Stimulated activated CD8-positive, alpha-beta memory T cell treated with anti-CD3 and anti-CD28 coated beads, Interleukin-12 subunit alpha, Interleukin-12 subunit beta, amount 100 ng/mL, for 24 hours (primary cell): ENCODE results near the gene GPX6.
"Not testable (repeated sequence)": the region's sequence is repeated elsewhere in the genome, so short reads cannot be mapped to it uniquely, and the experiment has no call there.

Source experiments
- DNase-seq: peaks from one replicate; pipeline ENCODE4 v3.0.0-alpha.2; 2020; ENCODE audit errors: extremely low read depth

The GPX6 gene

DNA sequence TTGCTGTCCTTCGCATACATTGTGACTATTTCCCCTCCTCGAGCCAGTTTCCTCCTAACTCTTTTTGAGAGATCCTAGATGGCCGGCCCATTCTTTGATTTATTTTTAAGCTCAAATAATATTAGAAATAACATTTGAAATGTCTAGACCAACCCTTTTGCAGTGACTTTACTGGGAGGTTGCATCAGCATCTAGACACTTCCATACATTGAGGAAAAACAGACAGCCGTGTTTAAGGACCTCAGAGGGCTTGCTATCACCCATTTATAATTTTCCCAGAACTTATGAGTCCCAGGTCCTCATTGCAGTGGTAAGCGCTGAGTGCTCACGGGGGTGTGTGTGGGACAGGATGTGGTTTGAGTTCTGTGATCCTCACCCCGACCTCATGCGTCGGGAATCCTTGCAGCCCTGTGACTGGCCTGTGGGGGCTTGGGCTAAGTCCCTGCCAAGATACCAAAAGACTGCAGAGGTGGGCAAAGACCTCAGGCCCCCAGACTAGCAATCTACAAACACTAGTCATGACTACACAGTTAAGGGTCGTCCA is 10.0 kb upstream of the GPX6 start, which contains the start of gene GPX5:
Gene GPX5 (plus strand): TSS at position 386 of the 544 bp plus-strand sequence. CDS start 133 bp downstream, at position 519.
- no peak for DNase-seq

- no peak for DNase-seq
These were observed 7.6 kb upstream of the GPX6 start for GRCh38 chr6:28523241-28523622.

- no peak for DNase-seq
These were observed 7.1 kb upstream of the GPX6 start for GRCh38 chr6:28522594-28523240.

GRCh38 chr6:28517964-28518363 is 2.4 kb upstream of the GPX6 start:
- no peak for DNase-seq

- DNase-seq = not testable (repeated sequence)
These were observed 3.2 kb downstream of the GPX6 start for GRCh38 chr6:28512387-28512786.

GRCh38 chr6:28511628-28512300 is 3.8 kb downstream of the GPX6 start:
- DNase-seq = no peak

DNA sequence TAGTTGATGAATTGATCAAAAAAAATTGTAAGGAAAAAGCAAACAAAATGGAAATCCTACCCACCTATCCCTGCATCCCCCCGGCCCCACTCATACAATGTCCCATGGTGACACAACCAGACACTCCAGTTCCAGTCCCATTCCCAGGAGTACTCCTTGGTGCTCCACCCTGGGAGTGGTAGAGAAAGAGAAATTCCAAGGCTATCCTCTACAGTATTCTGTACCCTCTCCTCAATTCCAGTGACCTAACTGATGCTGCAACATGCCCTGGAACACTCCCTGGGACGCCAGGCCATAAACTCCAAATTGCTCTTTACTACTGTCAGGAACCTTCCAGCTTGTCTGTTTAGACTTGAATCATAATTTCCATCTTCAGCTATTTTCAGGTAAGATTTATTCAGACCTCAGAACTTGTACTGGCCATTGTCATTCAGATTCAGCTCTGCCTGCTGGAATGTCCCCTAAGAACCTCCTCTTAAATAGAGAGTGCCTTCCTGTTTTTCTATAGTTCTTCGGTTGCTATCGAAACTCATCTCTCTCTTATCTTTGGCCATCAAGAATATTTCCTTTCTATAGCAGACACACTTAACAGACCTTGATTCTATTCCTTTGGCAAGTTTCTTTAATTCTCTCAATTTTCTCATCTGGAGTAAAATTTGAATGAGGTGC is 8.7 kb downstream of the GPX6 start:
- DNase-seq = no peak

- no peak for DNase-seq
These were observed 9.9 kb downstream of the GPX6 start for GRCh38 chr6:28505733-28506132.

GRCh38 chr6:28502709-28503305 is 12.8 kb downstream of the GPX6 start:
- DNase-seq = not testable (repeated sequence)

- DNase-seq = not testable (repeated sequence)
These were observed 13.5 kb downstream of the GPX6 start for GRCh38 chr6:28502136-28502535.

- DNase-seq = no peak
These were observed 14.3 kb downstream of the GPX6 start for GRCh38 chr6:28501259-28501658.

GRCh38 chr6:28497893-28498292 is 17.7 kb downstream of the GPX6 start:
- DNase-seq = no peak

DNA sequence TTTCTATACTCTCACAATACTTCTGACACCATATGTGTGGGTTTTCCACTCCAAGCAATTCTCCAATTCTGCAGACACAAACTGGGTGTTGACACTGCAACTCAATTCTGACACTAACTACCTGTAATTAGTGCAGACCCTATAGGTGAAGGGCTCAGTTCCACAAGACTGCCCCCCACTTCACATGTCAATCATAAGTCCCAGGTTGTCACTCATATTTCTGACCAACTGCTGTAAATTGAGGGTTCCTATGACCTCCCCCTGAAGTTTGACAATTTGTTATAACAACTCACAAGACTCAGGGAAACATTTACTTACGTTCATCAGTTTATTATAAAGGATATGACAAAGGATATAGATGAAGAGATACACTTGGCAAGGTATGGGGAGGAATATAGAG is 18.3 kb downstream of the GPX6 start:
- no peak for DNase-seq

GRCh38 chr6:28496099-28496779 is 19.4 kb downstream of the GPX6 start:
- no peak for DNase-seq

DNA sequence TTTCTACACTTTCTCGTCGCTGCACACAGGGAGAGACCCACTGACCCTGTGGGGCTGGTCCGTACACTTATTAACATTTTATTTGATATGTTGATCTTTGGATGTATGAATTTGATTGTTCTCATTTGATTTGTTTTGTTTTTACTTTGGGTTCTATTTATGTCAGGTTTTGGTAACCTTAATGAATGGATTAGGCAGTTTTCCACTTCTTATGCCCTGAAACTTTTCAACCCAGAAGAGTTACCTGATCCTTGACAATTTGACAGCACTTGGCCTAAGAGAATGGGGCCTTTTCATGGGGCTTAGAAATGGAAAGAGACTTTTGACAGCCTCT is 23.6 kb downstream of the GPX6 start:
- no peak for DNase-seq

- no peak for DNase-seq
These were observed 25.2 kb downstream of the GPX6 start for GRCh38 chr6:28490205-28490890.

DNA sequence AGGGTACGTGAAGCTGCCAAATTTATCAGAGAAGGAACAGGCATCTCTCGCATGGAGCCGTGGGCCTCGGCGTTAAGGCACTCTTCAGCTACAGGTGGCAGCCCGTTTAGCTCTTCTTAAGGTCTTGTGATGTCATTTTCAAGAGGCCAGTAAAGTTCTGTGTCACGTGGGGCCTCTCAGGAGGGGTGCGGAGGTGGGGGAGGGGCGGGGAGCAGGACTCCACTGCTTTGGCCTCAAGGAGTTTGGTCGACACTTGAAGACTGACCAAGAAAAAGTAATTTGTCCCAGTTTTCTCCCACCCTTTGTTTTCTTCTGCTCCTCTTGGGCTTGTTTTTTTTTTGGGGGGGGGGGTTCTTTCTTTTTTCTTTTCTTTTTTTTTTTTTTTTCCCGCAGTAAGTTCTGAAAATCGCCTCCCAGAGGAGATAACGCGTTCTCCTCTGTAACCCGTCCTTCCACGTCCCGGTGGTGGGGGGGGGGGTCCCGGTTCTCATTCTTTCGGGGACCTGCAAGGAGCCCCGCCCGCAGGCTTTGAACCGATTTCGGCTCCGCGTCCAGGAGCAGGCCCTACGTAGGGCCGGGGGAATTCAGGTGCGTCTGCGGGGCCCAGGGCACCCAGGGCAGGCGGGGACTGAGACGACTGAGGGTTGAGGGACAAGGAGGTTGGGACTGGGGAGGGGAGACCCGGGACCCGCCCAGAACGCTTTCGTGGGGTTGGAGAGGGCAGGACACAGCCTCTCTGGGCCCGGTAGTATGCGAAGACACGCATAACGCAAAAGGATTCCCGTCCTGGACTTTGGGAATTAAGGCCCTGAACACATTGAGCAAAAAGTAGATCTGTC is 26.0 kb downstream of the GPX6 start:
- no peak for DNase-seq

GRCh38 chr6:28488916-28489365 is 26.7 kb downstream of the GPX6 start:
- no peak for DNase-seq

- DNase-seq = no peak
These were observed 28.4 kb downstream of the GPX6 start for GRCh38 chr6:28486988-28487742.

DNA sequence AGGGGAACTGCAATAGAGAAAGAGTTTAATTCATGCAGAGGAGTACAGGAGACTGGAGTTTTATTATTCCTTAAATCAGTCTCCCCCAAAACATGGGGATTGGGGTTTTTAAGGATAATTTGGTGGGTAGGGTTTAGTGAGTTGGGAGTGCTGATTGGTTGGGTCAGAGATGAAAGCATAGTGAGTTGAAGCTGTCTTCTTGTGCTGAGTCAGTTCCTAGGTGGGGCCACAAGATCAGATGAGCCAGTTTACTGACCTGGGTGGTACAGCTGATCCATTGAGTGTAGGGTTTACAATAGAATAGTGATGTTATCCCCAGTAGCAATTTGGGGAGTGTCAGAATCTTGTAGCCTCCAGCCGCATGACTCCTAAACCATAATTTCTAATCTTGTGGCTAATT is 29.1 kb downstream of the GPX6 start:
- no peak for DNase-seq
